Suprapubic skin (tissue), 4 donors: Measurements from ENCODE around the gene SYT11.

Experiments used
- CTCF ChIP-seq, 2 donors: fragments of 200-600 bp in 1 of 2; fragments of 450-650 bp in 1 of 2; sonication (generic) in 1 of 2; IDR thresholded peaks; one replicate each; pipeline ENCODE4 v1.5.1; 2016 to 2019; ENCODE audit warnings: antibody characterized with exemption in 2 of 2, mild to moderate bottlenecking in 1 of 2, moderate library complexity in 1 of 2
- EP300 ChIP-seq: sonication (generic); formaldehyde crosslinking; IDR thresholded peaks from one replicate; pipeline ENCODE4 v1.6.1; 2017; ENCODE audit warnings: antibody characterized with exemption
- POLR2AphosphoS5 ChIP-seq, 3 donors: sonication (generic); formaldehyde crosslinking; IDR thresholded peaks; one replicate each; pipeline ENCODE4 v1.6.1; 2017; ENCODE audit warnings: antibody characterized with exemption in 3 of 3

- TF ChIP-seq EP300 (no peak), CTCF (IDR thresholded peaks at IDR 0.05) (no peak), POLR2AphosphoS5 (IDR thresholded peaks at IDR 0.05) (no peak)
These were observed 46.5 kb upstream of the SYT11 start for GRCh38 chr1:155812878-155813277.
